ENCODE results near the gene TGFB2.

Gene TGFB2

GRCh38 chr1:218433744-218434143 is 88.6 kb downstream of the TGFB2 start:
- DNase-seq = no peak

GRCh38 chr1:218435528-218435927 is 90.4 kb downstream of the TGFB2 start:
- DNase-seq = no peak

DNA sequence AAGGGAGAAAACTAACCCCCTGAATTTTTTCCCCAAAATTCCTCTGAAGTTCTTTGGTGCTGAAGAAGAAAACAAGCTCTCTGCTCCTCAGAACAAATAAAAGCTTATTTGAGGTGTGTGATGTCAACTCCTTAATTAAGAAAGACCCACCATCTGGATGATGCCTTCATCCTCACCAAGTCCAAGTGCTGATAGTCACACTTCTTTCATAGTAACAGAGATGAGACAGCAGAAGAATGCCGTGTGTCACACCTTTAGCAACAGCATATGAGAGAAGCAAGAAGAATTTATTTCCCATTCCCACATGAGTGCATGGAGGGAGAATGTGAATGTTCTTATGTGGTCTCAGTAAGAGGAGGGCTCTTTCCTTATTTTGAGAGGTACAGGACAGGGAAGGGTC is 91.2 kb downstream of the TGFB2 start:
- DNase-seq = no peak

- no peak for DNase-seq
Observed at GRCh38 chr1:218436997-218437396, 91.9 kb downstream of the TGFB2 start.

GRCh38 chr1:218439541-218440295 is 94.6 kb downstream of the TGFB2 start:
- DNase-seq = no peak

DNA sequence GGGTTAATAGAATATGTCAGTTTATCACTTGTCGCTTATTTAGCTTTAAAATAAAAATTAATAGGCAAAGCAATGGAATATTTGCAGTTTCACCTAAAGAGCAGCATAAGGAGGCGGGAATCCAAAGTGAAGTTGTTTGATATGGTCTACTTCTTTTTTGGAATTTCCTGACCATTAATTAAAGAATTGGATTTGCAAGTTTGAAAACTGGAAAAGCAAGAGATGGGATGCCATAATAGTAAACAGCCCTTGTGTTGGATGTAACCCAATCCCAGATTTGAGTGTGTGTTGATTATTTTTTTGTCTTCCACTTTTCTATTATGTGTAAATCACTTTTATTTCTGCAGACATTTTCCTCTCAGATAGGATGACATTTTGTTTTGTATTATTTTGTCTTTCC is 98.1 kb downstream of the TGFB2 start:
- DNase-seq = no peak

DNA sequence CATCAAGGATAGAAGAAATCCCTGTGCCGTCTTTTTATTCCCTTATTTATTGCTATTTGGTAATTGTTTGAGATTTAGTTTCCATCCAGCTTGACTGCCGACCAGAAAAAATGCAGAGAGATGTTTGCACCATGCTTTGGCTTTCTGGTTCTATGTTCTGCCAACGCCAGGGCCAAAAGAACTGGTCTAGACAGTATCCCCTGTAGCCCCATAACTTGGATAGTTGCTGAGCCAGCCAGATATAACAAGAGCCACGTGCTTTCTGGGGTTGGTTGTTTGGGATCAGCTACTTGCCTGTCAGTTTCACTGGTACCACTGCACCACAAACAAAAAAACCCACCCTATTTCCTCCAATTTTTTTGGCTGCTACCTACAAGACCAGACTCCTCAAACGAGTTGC is 99.0 kb downstream of the TGFB2 start:
- no peak for DNase-seq

- no peak for DNase-seq
Observed at GRCh38 chr1:218444588-218444987, 99.5 kb downstream of the TGFB2 start.

- DNase-seq = no peak
Observed at GRCh38 chr1:218447010-218447689, 102.0 kb downstream of the TGFB2 start.

GRCh38 chr1:218451415-218451814 is 106.3 kb downstream of the TGFB2 start:
- DNase-seq = no peak

DNA sequence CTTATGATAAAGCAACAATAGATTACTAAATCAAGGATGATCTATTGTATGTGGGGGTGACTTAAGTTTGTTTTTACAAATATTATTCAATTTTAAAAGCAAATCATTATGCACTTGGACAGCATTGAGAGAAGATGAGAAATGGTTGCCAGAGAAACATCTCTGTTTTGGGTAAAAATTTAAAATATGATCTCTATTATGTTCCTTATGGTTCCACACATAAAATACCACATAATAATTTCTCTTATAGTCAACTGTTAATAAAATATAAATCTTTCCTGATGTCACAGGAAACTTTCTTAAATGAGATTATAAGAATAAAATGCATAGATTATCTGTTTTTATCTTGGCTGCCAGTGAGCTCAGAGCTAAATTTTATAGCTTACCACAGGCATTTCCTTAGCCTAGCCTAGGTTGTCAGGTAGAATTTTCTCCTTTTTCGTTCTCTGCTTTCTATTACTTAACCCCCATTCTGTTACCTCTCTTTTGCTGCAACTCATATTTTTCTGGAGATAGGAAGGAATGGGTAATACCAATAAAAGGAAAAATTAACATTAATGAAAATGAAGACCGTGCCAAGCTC is 109.7 kb downstream of the TGFB2 start:
- no peak for DNase-seq

GRCh38 chr1:218456444-218456843 is 111.3 kb downstream of the TGFB2 start:
- no peak for DNase-seq

- no peak for DNase-seq
Observed at GRCh38 chr1:218459450-218459849, 114.3 kb downstream of the TGFB2 start.

DNA sequence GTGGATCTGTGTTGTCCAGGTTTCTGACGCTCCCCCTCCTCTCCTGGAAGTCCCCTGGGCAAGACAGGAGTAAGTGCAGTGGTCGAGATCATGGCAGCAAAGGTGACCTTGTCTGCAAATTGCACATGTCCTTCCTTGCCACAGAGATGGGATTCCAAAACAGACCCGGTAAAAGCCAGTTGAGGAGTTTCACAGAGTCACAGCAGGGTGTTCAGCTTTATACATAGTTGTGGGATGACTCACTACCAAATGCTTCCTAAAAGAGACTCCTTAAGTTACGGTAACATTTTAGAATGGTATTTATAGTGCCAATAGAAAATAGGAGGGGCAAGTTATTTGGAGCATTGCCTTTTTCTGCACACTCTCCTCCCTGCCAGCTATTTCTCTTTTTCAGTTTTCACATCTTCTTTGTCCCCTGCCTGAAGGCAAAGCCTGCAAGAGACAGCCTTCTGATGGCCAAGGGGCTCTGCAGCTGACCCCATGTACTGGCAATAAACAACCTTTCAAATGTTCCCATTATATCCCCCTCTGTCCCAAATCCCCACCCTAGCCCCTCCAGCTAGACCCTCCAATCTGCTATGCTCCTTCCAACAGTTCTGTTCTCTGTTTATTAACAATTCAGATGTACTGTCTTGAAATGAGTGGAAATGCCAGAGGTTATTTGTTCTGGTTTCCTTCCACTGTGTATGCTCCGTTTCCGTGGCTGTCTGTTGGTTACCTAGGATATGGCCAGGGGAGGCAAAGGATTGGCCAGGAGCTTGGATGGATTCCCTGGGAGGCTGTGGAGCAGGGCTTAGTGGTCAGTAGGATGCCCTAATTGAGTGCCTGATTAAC is 115.0 kb downstream of the TGFB2 start:
- DNase-seq = no peak

DNA sequence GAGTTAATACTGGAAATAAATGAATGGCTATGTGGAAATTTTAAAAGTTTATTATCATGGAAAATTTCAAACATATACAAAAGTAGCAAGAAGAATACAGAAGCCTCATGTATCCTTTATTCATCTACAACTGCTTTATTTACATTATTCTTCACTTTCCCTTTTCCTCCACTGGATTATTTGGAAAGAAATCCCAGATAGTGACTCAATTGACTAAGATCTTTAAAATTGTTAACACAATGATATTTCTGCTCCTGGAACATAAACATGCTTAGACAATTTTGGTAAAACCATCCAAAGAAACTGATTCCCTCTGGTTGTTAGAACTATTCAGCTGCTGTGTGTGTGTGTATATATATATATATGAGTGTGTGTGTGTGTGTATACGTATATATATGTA is 116.2 kb downstream of the TGFB2 start:
- DNase-seq = no peak

GRCh38 chr1:218462116-218462515 is 117.0 kb downstream of the TGFB2 start:
- DNase-seq = no peak

DNA sequence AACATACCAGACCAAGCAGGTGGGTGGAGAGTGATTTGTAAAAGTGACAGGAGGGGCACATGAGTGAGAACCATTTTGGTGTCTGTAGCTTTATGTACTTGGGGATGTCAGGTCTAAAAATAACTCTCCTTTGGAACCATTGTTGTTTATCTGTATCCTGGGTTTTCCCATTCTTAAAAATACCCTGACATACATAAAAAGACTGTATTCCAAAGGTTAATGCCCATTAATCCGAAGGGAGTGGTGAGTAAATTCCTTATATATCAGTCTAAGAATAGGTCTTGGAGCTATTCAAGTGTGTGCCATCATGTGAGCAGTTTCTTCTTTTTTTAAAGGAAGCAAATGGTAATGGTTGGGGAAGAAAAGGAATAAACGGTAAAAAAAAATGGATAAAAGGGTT is 117.5 kb downstream of the TGFB2 start:
- DNase-seq = no peak

DNA sequence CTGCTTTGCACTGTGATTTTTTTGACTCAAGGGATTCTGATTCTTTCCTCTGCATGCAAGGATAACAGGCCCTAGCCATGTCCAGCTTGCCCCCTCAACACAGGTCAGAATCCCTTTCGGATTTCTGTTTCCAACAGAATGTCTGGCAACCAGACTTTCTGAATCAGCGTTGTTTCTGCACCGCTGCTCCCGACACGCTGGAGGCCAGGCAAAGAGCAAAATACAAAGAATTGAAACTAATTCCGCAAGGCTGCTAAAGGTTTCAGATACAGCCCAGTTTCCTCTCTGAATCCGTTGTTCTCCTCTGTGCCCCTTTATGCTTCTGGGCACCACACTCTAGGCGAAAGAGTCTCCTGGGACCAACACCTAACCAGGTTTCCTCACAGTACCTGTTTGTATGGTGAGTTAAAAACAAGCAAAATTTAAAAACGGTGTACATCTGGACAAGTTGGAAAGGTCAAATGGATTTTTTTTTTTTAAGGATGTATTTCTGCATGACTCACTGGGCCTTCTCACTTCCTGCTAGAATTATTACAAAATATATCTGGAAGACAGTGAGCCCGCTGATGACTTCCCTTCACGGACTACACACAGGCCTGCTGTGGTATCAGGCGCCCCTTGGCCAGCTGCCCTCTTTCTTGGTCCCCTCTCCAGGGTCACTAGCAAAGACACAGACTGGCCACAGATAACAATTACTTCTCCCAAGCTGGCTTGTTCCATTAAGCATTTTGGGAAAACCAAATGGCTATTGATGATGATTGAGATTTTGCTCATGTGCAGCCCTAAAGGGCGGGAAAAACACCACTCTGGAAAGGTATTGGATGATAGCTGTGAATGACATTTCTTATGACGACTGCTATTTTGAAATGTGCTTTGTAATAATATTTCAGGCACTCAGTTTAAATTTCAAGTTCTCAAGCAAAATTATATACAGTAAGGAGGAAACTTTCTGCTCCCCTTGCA is 118.3 kb downstream of the TGFB2 start:
- DNase-seq = no peak

GRCh38 chr1:218464871-218465270 is 119.7 kb downstream of the TGFB2 start:
- DNase-seq = no peak

- DNase-seq = no peak
Observed at GRCh38 chr1:218466341-218467010, 121.3 kb downstream of the TGFB2 start.
